Hematopoietic multipotent progenitor cell treated with erythropoietin and hydrocortisone succinate and interleukin-3 and kit ligand, for 8 days (in vitro differentiated cells): ENCODE data around the gene DOK4.
"Not testable (repeated sequence)": the region's sequence is repeated elsewhere in the genome, so short reads cannot be mapped to it uniquely, and the experiment has no call there.

Experiments used
- DNase-seq: peaks from one replicate; pipeline ENCODE4 v3.0.0-alpha.2; 2015

DOK4 gene

GRCh38 chr16:57500578-57501111 is 14.4 kb upstream of the DOK4 start:
- DNase-seq: no peak

GRCh38 chr16:57499941-57500340 is 13.6 kb upstream of the DOK4 start:
- DNase-seq: not testable (repeated sequence)

- no peak for DNase-seq
Observed at GRCh38 chr16:57498031-57498430, 11.7 kb upstream of the DOK4 start.

- DNase-seq: no peak
Observed at GRCh38 chr16:57497121-57497520, 10.8 kb upstream of the DOK4 start.

GRCh38 chr16:57493767-57494166 is 7.5 kb upstream of the DOK4 start:
- DNase-seq: no peak

- DNase-seq: no peak
Observed at GRCh38 chr16:57489229-57489628, 2.9 kb upstream of the DOK4 start.

- DNase-seq: no peak
Observed at GRCh38 chr16:57486858-57487834, 853 bp upstream of the DOK4 start.

- no peak for DNase-seq
Observed at GRCh38 chr16:57485091-57485915, 990 bp downstream of the DOK4 start.

- no peak for DNase-seq
Observed at GRCh38 chr16:57484515-57485005, 1.7 kb downstream of the DOK4 start.

GRCh38 chr16:57483725-57484514 is 2.4 kb downstream of the DOK4 start:
- no peak for DNase-seq

GRCh38 chr16:57482845-57483545 is 3.3 kb downstream of the DOK4 start:
- no peak for DNase-seq

- DNase-seq: no peak
Observed at GRCh38 chr16:57481421-57481820, 4.9 kb downstream of the DOK4 start.

- DNase-seq: no peak
Observed at GRCh38 chr16:57480754-57481230, 5.5 kb downstream of the DOK4 start.

- no peak for DNase-seq
Observed at GRCh38 chr16:57479976-57480753, 6.1 kb downstream of the DOK4 start.

- no peak for DNase-seq
Observed at GRCh38 chr16:57479205-57479975, 6.9 kb downstream of the DOK4 start.

GRCh38 chr16:57478396-57479204 is 7.7 kb downstream of the DOK4 start:
- DNase-seq: no peak

- no peak for DNase-seq
Observed at GRCh38 chr16:57477531-57478202, 8.6 kb downstream of the DOK4 start.
